ENCODE data around the gene PHF11.

The PHF11 gene

GRCh38 chr13:49495783-49496762, at the start of gene PHF11:
Gene PHF11 (plus strand): TSS chr13:49495953. CDS start chr13:49496002, 49 bp downstream.
- Mint-ChIP-seq H3K36me3 (ENCODE audit: low read depth) (peaks cover 69% of the 10 kb centered on the region), H3K9me3 (peaks cover 8% of the 10 kb centered on the region), H3K4me3 (peak within 1 kb of the TSS; percentile 92), H3K27ac (peak within 1 kb of the TSS; percentile 99), H3K4me1 (ENCODE audit: low read depth) (peaks cover 53% of the 10 kb centered on the region), H3K27me3 (no peaks in the 10 kb centered on the region)
- peak; percentile 90 for DNase-seq

- Mint-ChIP-seq H3K27me3 (no peaks in the 10 kb centered on the region), H3K4me1 (ENCODE audit: low read depth) (peaks cover 71% of the 10 kb centered on the region), H3K9me3 (peaks cover 2% of the 10 kb centered on the region), H3K27ac (peak overlapping the region; percentile 86), H3K4me3 (peak overlapping the region; percentile 90), H3K36me3 (ENCODE audit: low read depth) (peaks cover 53% of the 10 kb centered on the region)
- DNase-seq: no peak
Observed at GRCh38 chr13:49446473-49446872, 49.3 kb upstream of the PHF11 start.

- peaks cover 62% of the 10 kb centered on the region for H3K4me1 Mint-ChIP-seq (ENCODE audit: low read depth)
Observed at GRCh38 chr13:49448753-49449152, 47.0 kb upstream of the PHF11 start.

GRCh38 chr13:49450105-49450819, 45.5 kb upstream of the PHF11 start:
- no peak overlapping the region for H3K4me3 Mint-ChIP-seq

More at GRCh38 chr13:49448753-49449152, 47.0 kb upstream of the PHF11 start:
- Mint-ChIP-seq H3K4me3 (no peak overlapping the region), H3K36me3 (ENCODE audit: low read depth) (peaks cover 61% of the 10 kb centered on the region), H3K9me3 (peaks cover under 1% of the 10 kb centered on the region), H3K27me3 (no peaks in the 10 kb centered on the region), H3K27ac (peak overlapping the region; percentile 65)
- no peak for DNase-seq

GRCh38 chr13:49452725-49453457, 42.9 kb upstream of the PHF11 start:
- H3K27ac Mint-ChIP-seq: no peak overlapping the region
- peaks cover 57% of the 10 kb centered on the region for H3K4me1 Mint-ChIP-seq (ENCODE audit: low read depth)
- H3K27me3 Mint-ChIP-seq: no peaks in the 10 kb centered on the region
- H3K36me3 Mint-ChIP-seq (ENCODE audit: low read depth): peaks cover 58% of the 10 kb centered on the region
- no peak overlapping the region for H3K4me3 Mint-ChIP-seq
- no peak for DNase-seq
- H3K9me3 Mint-ChIP-seq: no peaks in the 10 kb centered on the region

More at GRCh38 chr13:49450105-49450819, 45.5 kb upstream of the PHF11 start:
- peaks cover 61% of the 10 kb centered on the region for H3K36me3 Mint-ChIP-seq (ENCODE audit: low read depth)
- H3K27ac Mint-ChIP-seq: peak overlapping the region; percentile 65
- no peak for DNase-seq
- H3K4me1 Mint-ChIP-seq (ENCODE audit: low read depth): peaks cover 71% of the 10 kb centered on the region
- no peaks in the 10 kb centered on the region for H3K9me3 Mint-ChIP-seq
- no peaks in the 10 kb centered on the region for H3K27me3 Mint-ChIP-seq

GRCh38 chr13:49453465-49453864, 42.3 kb upstream of the PHF11 start:
- Mint-ChIP-seq H3K4me3 (no peak overlapping the region), H3K27me3 (no peaks in the 10 kb centered on the region), H3K27ac (no peak overlapping the region), H3K4me1 (ENCODE audit: low read depth) (peaks cover 51% of the 10 kb centered on the region), H3K36me3 (ENCODE audit: low read depth) (peaks cover 58% of the 10 kb centered on the region), H3K9me3 (no peaks in the 10 kb centered on the region)
- no peak for DNase-seq

GRCh38 chr13:49454388-49455006, 41.3 kb upstream of the PHF11 start:
- H3K4me1 Mint-ChIP-seq (ENCODE audit: low read depth): peaks cover 43% of the 10 kb centered on the region
- H3K27ac Mint-ChIP-seq: peak overlapping the region; percentile 86
- H3K36me3 Mint-ChIP-seq (ENCODE audit: low read depth): peaks cover 49% of the 10 kb centered on the region
- H3K4me3 Mint-ChIP-seq: peak overlapping the region; percentile 15
- no peaks in the 10 kb centered on the region for H3K9me3 Mint-ChIP-seq
- no peaks in the 10 kb centered on the region for H3K27me3 Mint-ChIP-seq
- DNase-seq: no peak

GRCh38 chr13:49455007-49455398, 40.8 kb upstream of the PHF11 start:
- no peak for DNase-seq
- H3K9me3 Mint-ChIP-seq: no peaks in the 10 kb centered on the region
- no peak overlapping the region for H3K27ac Mint-ChIP-seq
- no peak overlapping the region for H3K4me3 Mint-ChIP-seq
- H3K4me1 Mint-ChIP-seq (ENCODE audit: low read depth): peaks cover 38% of the 10 kb centered on the region
- no peaks in the 10 kb centered on the region for H3K27me3 Mint-ChIP-seq
- peaks cover 46% of the 10 kb centered on the region for H3K36me3 Mint-ChIP-seq (ENCODE audit: low read depth)

- H3K9me3 Mint-ChIP-seq: no peaks in the 10 kb centered on the region
- H3K4me3 Mint-ChIP-seq: no peak overlapping the region
- H3K27me3 Mint-ChIP-seq: no peaks in the 10 kb centered on the region
- H3K27ac Mint-ChIP-seq: no peak overlapping the region
- DNase-seq: no peak
- peaks cover 54% of the 10 kb centered on the region for H3K36me3 Mint-ChIP-seq (ENCODE audit: low read depth)
- peaks cover 32% of the 10 kb centered on the region for H3K4me1 Mint-ChIP-seq (ENCODE audit: low read depth)
Observed at GRCh38 chr13:49456156-49456555, 39.6 kb upstream of the PHF11 start.

- Mint-ChIP-seq H3K36me3 (ENCODE audit: low read depth) (peaks cover 59% of the 10 kb centered on the region), H3K4me3 (no peak overlapping the region), H3K27me3 (no peaks in the 10 kb centered on the region), H3K4me1 (ENCODE audit: low read depth) (peaks cover 30% of the 10 kb centered on the region), H3K27ac (no peak overlapping the region), H3K9me3 (no peaks in the 10 kb centered on the region)
- DNase-seq: no peak
Observed at GRCh38 chr13:49457221-49457620, 38.5 kb upstream of the PHF11 start.

- H3K4me3 Mint-ChIP-seq: no peak overlapping the region
- H3K9me3 Mint-ChIP-seq: peaks cover 2% of the 10 kb centered on the region
- H3K27ac Mint-ChIP-seq: no peak overlapping the region
- peaks cover 14% of the 10 kb centered on the region for H3K4me1 Mint-ChIP-seq (ENCODE audit: low read depth)
- H3K27me3 Mint-ChIP-seq: no peaks in the 10 kb centered on the region
- no peak for DNase-seq
- H3K36me3 Mint-ChIP-seq (ENCODE audit: low read depth): peaks cover 64% of the 10 kb centered on the region
Observed at GRCh38 chr13:49459580-49459979, 36.2 kb upstream of the PHF11 start.

GRCh38 chr13:49464085-49464484, 31.7 kb upstream of the PHF11 start:
- no peak for DNase-seq
- no peak overlapping the region for H3K27ac Mint-ChIP-seq
- H3K36me3 Mint-ChIP-seq (ENCODE audit: low read depth): peaks cover 87% of the 10 kb centered on the region
- peaks cover 2% of the 10 kb centered on the region for H3K9me3 Mint-ChIP-seq
- peaks cover 1% of the 10 kb centered on the region for H3K4me1 Mint-ChIP-seq (ENCODE audit: low read depth)
- H3K4me3 Mint-ChIP-seq: no peak overlapping the region
- H3K27me3 Mint-ChIP-seq: no peaks in the 10 kb centered on the region

GRCh38 chr13:49464621-49465325, 31.0 kb upstream of the PHF11 start:
- H3K4me1 Mint-ChIP-seq (ENCODE audit: low read depth): no peaks in the 10 kb centered on the region
- H3K27me3 Mint-ChIP-seq: no peaks in the 10 kb centered on the region
- no peak overlapping the region for H3K27ac Mint-ChIP-seq
- DNase-seq: no peak
- H3K4me3 Mint-ChIP-seq: no peak overlapping the region
- peaks cover 2% of the 10 kb centered on the region for H3K9me3 Mint-ChIP-seq
- H3K36me3 Mint-ChIP-seq (ENCODE audit: low read depth): peaks cover 93% of the 10 kb centered on the region
